GM18867 (cell line): Measurements from ENCODE around the gene KTN1.

Experiments
- ATAC-seq: cut with Tn5 transposase; IDR thresholded peaks from one replicate; pipeline ENCODE4 v1.9.1; 2021; ENCODE audit warnings: mild to moderate bottlenecking, moderate library complexity; ENCODE audit not compliant: unreplicated experiment

KTN1 gene

DNA sequence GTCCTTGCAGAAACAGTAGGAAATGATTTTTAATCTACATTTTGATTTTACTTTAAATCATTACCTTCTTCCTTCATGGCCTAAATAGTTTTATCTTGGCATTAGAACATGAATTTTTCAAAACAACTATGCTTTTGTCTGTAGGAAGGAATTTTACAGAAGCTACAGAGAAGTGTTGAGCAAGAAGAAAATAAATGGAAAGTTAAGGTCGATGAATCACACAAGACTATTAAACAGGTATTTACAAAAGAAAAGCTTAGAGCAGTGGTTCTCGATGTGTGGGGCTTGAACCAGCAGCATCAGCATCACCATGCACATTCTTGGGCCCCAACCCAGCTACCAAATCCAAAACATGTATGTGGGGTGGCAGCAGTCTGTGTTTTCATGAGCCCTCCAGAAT lies 91.6 kb downstream of the KTN1 start:
- no peak for ATAC-seq

DNA sequence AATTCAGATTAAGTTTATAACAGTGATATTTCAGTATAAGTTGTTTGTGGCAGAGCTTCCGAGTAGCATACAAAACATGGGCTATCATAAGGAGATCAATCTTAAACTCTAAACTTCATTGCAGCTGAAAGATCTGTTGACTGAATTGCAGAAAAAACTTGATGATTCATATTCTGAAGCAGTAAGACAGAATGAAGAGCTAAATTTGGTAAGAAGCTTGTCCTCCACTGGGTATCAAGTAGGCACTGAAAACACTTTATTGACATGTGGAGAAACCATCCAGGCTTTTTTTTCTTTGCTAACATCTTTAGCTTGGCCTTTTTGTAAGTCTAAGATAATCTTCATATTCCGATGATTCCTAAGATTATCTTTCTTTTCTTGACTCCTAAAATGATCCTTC lies 93.0 kb downstream of the KTN1 start:
- ATAC-seq, result no peak

DNA sequence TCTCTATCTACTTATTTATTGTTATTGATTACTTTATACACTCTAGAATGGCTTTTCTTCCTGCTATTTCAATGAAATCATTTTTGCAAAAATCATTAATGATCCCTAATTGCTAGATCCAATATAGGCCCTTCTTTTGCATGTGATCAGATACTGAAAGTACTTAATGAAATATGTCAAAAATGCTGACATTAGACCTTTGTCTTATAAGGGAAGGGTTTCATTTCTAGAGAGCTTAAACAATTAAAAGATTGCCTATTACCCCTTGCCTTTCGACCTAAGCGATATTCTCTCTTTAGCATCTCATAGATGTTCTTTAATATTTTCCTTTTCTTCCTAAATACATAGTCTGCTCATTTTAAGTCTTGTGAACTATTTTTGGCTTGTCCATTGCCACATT lies 101.1 kb downstream of the KTN1 start:
- ATAC-seq, result no peak

DNA sequence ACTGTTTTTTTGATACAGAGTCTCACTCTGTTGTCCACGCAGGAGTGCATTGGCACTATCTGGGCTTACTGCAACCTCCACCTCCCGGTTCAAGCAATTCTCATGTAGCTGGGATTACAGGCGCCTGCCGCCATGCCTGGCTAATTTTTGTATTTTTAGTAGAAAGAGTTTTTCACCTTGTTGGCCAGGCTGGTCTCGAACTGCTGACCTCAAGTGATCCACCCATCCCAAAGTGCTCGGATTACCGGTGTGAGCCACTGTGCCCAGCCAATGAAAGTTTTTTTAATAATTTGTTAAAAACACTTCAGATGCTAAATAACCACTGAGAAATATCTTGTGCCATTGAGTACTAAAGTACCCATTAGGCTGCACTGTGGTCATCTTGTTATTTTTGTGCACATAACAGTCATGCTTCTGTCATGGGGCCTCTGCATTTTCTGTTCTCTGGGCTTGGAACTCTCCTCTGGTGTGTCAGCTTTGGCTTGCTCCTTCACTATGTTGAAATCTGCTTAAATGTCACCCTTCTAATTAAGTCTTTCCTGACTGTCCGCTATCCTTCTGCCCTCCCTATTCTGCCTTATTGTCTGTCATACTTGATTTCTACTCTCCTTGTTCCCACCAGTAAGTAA lies 105.1 kb downstream of the KTN1 start:
- no peak for ATAC-seq

DNA sequence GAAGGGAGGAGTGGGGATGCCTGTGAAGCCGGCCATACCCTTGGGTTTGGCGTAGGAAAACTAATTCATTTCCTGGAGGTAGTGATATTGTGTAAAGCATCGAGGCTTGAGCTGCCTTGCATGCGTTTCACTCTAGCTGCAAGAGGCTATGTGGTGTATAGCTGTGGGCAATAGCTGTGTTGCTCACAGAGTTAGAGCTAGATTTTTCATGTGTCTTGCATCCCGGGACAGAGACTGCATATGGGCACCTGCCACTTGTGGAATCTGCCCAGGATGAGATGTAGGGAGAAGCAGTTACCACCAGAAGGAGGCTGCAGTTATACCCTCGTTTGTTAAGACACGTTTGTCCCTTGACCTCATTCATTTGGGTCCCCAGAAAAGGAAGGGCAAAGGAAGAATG lies 106.7 kb downstream of the KTN1 start:
- no peak for ATAC-seq

DNA sequence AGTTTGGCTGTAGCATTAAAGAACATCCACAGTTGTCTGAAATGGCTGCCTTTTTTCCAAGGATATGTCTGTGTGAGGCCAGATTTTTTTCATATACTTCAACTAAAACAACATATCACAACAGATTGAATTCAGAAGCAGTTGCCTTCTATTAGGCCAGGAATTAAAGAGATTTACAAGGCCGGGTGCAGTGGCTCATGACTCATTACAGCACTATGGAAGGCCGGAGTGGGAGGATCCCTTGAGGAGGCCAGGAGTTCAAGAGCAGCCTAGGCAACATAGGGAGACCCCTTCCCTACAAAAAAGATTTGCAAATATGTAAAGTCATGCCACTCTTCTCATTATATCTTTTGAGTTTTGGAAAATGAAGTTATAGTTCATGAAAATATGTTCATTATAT lies 108.6 kb downstream of the KTN1 start:
- no peak for ATAC-seq

DNA sequence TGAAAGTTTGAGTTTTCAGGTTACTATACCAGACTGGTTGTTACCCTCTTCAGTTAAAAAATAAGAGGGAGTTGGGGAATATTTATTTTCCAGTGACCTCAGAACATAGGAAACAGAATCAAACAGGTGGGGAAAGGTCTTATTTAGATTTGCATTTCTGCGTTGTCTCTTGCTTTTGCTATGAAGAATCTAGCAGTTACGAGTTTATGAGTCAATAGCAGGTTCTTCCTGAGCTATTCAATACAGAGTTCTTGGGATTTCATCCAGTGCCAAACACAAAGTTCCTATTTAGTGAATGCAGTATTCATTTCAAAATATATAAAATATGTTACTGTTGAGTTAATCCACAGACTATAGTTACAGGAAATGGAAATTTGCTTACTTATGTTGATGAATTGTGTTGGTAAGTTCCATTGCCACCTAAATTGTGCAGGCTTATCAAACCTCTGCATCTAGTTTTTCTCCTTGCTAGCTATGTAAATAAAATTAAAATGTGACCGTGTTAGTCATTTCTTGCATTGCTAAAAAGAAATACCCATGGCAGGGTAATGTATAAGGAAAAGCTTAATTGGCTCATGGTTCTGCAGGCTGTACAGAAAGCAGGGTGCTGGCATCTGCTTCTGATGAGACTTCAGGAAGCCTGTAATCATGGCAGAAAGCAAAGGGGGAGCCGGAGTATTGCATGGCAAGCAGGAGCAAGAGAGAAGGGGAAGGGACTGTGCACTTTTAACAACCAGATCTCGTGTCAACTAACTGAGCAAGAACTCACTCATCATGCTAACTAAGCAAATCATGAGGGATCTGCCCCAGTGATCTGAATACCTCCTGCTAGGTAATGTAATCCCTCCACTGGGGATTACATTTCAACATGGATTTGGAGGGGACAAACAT lies 110.2 kb downstream of the KTN1 start:
- no peak for ATAC-seq

DNA sequence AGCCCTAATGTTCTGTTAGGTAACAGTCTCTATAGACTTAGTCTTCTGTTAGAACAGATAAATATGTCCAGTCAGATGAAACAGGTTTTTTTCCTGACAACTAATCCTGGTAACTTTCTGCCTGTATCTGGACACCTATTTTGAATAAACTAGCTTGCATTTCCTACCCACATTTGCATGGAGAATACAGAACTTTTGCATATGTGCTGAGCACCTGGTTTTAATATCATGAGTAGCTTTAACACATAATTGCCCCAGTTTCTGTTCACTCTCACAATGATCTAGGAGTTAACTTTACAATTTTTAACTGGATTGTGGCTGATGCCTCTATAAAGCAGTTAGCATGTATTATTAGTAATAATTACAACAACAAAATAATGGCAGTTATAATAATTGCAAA lies 111.7 kb downstream of the KTN1 start:
- ATAC-seq, result no peak

DNA sequence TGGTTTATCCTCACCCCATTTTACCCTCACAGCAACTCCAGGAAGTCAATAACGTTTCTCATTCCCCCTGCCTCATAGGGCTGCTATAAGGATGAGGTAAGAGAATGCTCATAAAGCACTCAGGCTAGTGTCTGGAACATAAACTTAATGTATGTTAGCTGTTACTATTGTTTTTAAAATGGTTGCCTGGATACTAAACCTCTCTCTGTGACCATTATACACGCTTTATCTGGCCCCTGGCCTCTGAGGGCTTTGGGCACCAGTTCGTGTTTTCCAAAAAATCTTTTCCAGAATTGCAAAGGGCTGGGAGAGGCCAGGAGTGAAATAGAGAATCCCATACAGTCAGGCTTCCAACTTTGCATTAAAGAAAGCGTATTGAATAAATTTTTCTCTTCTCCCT lies 113.9 kb downstream of the KTN1 start:
- ATAC-seq, result no peak

DNA sequence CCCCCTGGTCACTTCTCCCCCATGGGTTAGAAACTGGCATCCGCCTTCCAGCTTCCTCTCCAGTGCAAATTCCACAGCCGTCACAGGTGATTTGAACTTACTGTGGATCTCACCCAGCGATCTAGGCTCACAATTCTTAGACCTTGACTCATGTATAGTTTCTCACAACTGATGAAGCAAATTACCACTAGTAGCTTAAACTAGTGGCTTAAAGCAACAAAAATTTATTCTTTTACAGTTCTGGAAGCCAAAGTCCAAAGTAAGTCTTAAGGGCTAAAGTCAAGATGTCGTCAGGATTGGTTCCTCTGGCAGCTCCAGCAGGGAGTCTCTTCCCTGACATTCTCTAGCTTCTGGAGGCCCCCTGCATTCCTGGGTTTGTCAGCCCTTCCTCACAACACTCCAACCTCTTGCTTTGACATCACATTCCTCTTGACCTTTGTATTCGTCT lies 117.4 kb downstream of the KTN1 start:
- ATAC-seq, result no peak

DNA sequence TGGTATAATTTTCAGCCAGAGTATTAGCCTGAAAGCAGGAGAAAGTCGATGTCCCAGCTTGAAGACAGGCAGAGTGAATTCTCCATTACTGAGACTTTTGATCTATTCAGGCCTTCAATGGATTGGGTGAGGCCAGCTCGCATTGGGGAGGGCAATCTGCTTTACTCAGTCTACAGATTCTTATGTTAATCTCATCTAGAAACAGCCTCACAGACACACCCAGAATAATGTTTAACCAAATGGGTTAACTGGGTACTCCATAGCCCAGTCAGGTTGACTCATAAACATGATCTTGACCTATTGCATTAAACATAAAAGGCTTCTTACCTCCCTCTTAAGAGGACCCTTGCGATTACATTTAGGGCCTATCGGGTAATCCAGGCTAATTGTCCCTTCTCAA lies 118.0 kb downstream of the KTN1 start:
- ATAC-seq, result no peak

DNA sequence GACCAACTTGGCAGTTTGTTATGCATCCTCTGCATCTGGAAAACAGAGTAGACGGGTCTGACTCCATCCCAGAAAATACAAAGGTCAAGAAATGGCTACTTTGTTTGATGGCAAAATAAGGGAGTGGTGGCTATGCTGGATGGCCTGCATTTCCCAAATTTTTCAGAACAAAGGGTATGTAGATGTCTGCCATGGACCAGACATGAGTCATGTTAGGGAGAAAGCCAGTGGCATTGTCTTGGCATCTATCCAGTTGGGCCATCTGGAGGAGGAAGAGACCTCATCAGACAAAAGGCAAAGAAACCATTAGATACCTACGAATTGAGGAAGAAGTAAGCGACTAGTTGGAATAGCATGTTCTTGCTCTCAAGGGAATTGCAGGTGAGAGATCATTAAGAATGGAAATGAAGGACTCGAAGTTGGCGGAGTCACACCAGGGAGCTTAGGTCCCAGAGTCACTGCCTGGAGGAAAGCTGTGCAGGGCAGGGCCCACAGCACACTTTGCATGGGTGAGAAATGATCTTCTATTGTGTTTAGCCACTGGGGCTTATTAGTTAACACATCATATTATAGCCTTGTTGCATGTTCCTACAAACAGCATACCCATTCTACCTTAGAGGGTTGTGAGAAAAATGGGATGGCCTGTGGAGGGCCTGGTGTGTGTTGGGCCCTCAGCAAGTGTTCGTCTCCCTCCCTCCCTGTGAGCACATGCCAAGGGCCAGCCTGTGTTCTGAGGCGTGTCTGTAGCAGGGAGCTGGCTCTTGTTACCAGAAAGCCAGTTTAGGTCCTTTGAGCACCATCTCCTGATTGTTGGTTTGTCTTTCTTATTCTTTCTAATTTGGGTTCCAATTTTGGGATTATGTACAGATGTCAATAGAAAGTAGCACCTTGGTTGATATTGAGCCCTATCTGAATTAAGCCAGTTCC lies 119.4 kb downstream of the KTN1 start:
- ATAC-seq, result no peak

DNA sequence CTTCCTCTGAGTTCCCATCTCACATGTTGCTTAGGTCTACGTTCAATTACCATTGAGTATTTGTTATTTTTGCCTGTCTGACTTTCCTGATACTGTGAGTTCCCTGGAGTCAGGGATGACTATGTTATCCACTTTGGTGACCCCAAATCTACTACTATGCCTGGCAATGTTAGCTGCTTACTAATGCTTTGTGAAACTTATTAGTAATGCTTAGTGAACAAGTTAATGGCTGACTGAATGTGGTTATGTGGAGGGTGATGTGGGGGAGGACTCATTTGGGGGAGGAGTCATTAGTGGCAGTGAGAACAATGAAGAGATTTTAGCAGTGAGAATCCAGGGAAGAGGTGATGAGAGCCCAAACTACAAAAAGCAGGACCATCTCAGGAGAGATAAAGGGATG lies 121.6 kb downstream of the KTN1 start:
- peak; percentile 98 for ATAC-seq

DNA sequence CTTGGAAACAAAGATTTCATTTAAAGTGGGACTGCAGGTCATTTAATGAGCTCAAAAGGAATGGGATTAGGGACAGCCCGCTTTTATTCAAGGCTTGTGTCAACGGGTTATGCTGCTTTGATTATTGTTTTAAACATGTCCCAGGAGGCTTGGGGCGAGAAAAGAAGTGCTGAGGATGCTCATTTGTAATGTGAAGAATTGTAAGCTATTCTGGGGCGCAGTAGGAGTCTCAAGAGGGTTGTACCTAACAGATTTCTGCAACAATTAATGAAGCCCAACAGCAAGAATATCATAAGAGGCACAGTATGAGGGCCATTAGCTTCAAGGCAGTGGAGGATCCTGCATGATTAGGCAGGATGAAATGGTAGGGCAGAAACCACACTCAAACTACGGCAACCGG lies 122.5 kb downstream of the KTN1 start:
- no peak for ATAC-seq

DNA sequence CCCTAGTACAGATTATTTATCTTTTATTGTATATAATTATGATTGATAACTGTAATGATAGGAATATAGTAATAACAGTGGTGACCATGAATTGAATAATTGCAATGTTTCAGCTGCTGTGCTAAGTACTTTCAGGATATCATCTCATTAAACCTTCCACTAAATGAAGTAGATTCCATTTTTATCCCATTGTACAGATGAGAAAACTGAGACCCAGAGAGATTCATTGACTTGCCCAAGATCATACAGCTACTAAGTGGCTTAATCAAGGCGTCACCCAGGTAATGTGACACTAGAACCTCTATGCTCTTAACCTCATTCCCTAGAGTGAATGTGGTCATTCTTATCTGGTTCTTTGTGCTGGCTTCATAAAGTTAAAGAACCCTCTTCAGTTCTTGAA lies 124.6 kb downstream of the KTN1 start:
- ATAC-seq, result no peak

DNA sequence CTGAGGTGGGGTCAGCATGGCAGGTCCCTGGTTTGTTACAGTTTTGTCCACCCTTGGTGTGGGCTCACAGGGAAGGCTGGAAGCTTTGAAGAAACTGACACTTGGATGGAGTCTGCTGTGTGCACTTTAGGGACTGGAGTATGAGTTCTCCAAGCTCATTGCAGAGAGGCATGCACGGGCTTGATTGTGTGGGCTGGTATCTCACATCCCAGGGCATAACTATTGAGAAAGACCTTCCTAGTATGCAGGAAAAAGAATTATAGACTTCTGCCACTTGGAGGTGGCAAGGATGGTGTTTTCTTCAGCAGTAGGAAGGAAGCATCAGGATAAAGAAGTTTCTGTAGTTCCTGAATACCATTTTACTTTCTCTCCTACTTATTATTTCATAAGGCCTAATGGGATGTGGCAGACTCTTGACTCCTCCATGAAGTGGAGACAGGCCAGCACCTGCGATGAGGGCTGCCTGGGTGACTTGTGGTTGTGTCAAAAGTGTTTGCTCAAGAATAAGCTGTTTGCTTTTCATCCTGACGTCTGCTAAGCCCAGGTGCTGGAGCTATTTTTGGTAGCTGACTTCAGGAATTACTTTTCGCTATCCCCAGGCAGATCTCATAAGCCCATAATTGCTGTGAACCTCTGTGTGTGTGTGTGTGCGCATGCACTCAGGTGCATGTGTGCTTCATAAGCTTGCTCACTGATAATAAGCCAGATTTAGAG lies 125.8 kb downstream of the KTN1 start:
- ATAC-seq, result no peak

DNA sequence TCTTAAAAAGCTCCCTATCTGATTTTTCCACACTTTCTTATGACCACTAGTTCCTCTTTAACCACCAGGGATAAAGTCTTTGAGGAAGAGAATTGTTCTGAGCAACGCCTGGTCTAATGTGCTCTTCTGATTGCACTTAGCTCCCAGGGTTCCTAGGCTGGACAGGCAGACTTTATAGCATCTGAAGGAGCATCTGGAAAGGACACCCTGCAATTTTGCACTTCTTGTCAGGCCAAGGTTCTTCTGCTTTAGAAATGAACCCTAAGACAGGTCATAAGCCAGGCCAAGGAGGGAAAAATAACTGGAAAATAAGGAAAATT lies 126.3 kb downstream of the KTN1 start:
- no peak for ATAC-seq

DNA sequence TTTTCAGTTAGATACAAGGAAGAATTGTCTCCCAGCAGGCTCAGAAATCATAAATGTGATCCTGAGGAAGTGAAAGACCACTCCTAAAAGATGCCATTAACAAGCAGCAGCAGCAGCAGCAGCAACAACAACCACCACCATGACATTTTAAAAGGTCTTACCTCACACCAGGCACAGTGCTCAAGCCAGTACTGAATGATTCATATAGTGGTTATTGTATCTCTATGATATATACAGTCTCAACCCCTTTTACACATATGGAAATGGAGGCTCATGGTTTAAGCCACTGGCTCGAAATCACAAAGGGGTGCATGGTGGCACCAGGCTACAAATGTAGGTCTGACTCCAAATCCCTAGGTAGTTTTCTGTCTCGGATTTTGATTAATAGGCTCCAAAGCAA lies 126.9 kb downstream of the KTN1 start:
- no peak for ATAC-seq

DNA sequence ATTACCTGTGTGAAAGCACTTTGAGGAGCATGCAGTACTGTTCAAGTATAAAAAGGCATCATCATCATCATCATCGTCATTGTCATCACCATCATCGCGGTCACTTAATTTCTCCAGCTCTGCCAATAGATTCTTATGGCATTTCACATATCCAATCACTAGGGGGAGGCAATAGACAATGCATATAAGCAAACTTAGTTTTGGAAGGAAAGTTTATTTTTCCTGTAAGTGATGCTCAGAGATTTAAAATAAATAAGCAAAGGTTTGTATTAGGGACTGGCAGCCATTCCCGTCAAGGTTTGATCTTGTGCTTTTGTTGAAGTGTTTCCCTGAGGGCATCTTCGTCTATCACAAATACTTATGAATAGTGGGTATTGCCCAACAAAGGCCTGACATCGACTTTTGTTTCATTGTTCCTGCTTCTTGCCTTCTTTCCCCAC lies 127.4 kb downstream of the KTN1 start:
- no peak for ATAC-seq

DNA sequence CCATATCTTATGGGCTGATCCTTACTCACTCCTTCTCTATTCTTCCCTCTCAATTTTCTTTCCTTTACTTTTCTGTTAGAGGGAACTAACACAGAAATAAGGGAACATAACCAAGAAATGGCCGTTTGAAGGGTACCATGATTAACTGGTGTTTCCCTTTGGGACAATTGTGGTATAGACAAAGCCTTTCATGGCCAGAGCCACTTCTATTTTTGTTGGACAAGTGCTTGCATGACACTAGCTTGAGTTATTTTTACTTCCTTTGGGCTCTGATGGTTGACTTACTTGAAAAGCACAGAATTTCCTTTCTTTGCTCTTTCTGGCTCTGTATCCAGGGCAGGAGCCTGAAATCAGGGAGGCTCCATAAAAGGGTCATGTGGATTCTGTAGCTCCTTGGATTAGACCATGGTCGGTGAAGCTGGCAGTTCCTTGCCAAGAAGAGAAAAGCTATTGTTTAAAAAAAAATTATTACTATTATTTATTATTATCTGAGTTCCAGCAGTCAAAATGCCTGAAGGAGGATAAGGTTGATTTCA lies 130.6 kb downstream of the KTN1 start:
- ATAC-seq, result no peak
